ENCODE results near the gene NPIPB9. TPM values are rescaled to one million over a fixed set of nuclear protein-coding genes. Genes with fewer than 3 reads are reported as not detected.
"Not testable (repeated sequence)": the region's sequence is repeated elsewhere in the genome, so short reads cannot be mapped to it uniquely, and the experiment has no call there.

The NPIPB9 gene
- total and polyA plus RNA-seq, 5 donors = 0.45 to 1.6 (median 1.3) TPM; not detected in 2

GRCh38 chr16:28749997-28750465 is 1.6 kb upstream of the NPIPB9 start:
- H3K27ac ChIP-seq (ENCODE audit: low read length); H3K27me3 ChIP-seq (ENCODE audit: control insufficient read depth, insufficient read depth); H3K4me3 ChIP-seq (ENCODE audit: low read length); H3K9me3 ChIP-seq (ENCODE audit: control insufficient read depth, low read length); H3K4me1 ChIP-seq (ENCODE audit: control insufficient read depth, insufficient read depth, low read length); intact Hi-C loops (cut with DNase I): not testable (repeated sequence)
- DNase-seq (peak; percentile 28 to 72 (median 69)), ATAC-seq (peak; percentile 98)
- 11% methylated on average over 21 of the region's 33 CpGs for WGBS

- WGBS = no CpG with 5 or more reads among the region's 48 CpGs
- H3K27me3 ChIP-seq (ENCODE audit: control insufficient read depth, insufficient read depth); intact Hi-C loops (cut with DNase I); H3K9me3 ChIP-seq (ENCODE audit: control insufficient read depth, low read length); H3K27ac ChIP-seq (ENCODE audit: low read length); DNase-seq; H3K4me1 ChIP-seq (ENCODE audit: control insufficient read depth, insufficient read depth, low read length); H3K4me3 ChIP-seq (ENCODE audit: low read length): not testable (repeated sequence)
- ATAC-seq = peak; percentile 87 to 90
Observed at GRCh38 chr16:28750469-28751067, 1.0 kb upstream of the NPIPB9 start.

- H3K9me3 ChIP-seq (ENCODE audit: control insufficient read depth, low read length); DNase-seq; ATAC-seq; H3K4me3 ChIP-seq (ENCODE audit: low read length); H3K27me3 ChIP-seq (ENCODE audit: control insufficient read depth, insufficient read depth); intact Hi-C loops (cut with DNase I); H3K27ac ChIP-seq (ENCODE audit: low read length); H3K4me1 ChIP-seq (ENCODE audit: control insufficient read depth, insufficient read depth, low read length): not testable (repeated sequence)
- no CpG with 5 or more reads among the region's 6 CpGs for WGBS
Observed at GRCh38 chr16:28781697-28782096, 30.1 kb downstream of the NPIPB9 start.

GRCh38 chr16:28782357-28782756 is 30.8 kb downstream of the NPIPB9 start:
- H3K4me3 ChIP-seq (ENCODE audit: low read length); ATAC-seq; H3K27ac ChIP-seq (ENCODE audit: low read length); DNase-seq; H3K4me1 ChIP-seq (ENCODE audit: control insufficient read depth, insufficient read depth, low read length); intact Hi-C loops (cut with DNase I); H3K27me3 ChIP-seq (ENCODE audit: control insufficient read depth, insufficient read depth); H3K9me3 ChIP-seq (ENCODE audit: control insufficient read depth, low read length): not testable (repeated sequence)
- no CpG with 5 or more reads among the region's 4 CpGs for WGBS

GRCh38 chr16:28802235-28803019 is 50.8 kb downstream of the NPIPB9 start:
- DNase-seq = peak in 2 of 3 donors; percentile 59 to 66
- H3K27me3 ChIP-seq (ENCODE audit: control insufficient read depth, insufficient read depth); H3K9me3 ChIP-seq (ENCODE audit: control insufficient read depth, low read length); H3K4me3 ChIP-seq (ENCODE audit: low read length); H3K27ac ChIP-seq (ENCODE audit: low read length); H3K4me1 ChIP-seq (ENCODE audit: control insufficient read depth, insufficient read depth, low read length); intact Hi-C loops (cut with DNase I): not testable (repeated sequence)
- WGBS = 52% methylated on average over 7 of the region's 13 CpGs
- peak; percentile 94 for ATAC-seq

- DNase-seq; H3K4me3 ChIP-seq (ENCODE audit: low read length); intact Hi-C loops (cut with DNase I); H3K4me1 ChIP-seq (ENCODE audit: control insufficient read depth, insufficient read depth, low read length); H3K27ac ChIP-seq (ENCODE audit: low read length); H3K9me3 ChIP-seq (ENCODE audit: control insufficient read depth, low read length); H3K27me3 ChIP-seq (ENCODE audit: control insufficient read depth, insufficient read depth): not testable (repeated sequence)
- WGBS = no CpG with 5 or more reads among the region's 11 CpGs
- ATAC-seq = peak in 1 of 2 donors; percentile 57
Observed at GRCh38 chr16:28807445-28808120, 56.0 kb downstream of the NPIPB9 start.

- DNase-seq = peak in 1 of 3 donors; percentile 51
- no peak for ATAC-seq
- 77% methylated on average over 5 of the region's 5 CpGs for WGBS
- Histone ChIP-seq H3K27me3 (ENCODE audit: control insufficient read depth, insufficient read depth) (no peaks in the 10 kb centered on the region), H3K4me1 (ENCODE audit: control insufficient read depth, insufficient read depth, low read length) (no peaks in the 10 kb centered on the region), H3K4me3 (ENCODE audit: low read length) (no peak overlapping the region), H3K9me3 (ENCODE audit: control insufficient read depth, low read length) (no peaks in the 10 kb centered on the region), H3K27ac (ENCODE audit: low read length) (no peak overlapping the region)
- intact Hi-C loops (cut with DNase I) = loop anchor here in 1 of 4 donors (5.0 kb wide), 1 partner anchor 122 kb away; no protein-coding TSS in a partner anchor
Observed at GRCh38 chr16:28820016-28820415, 68.4 kb downstream of the NPIPB9 start.

- not testable (repeated sequence) for H3K4me1 ChIP-seq (ENCODE audit: control insufficient read depth, insufficient read depth, low read length); H3K27me3 ChIP-seq (ENCODE audit: control insufficient read depth, insufficient read depth); ATAC-seq; H3K27ac ChIP-seq (ENCODE audit: low read length); H3K9me3 ChIP-seq (ENCODE audit: control insufficient read depth, low read length); H3K4me3 ChIP-seq (ENCODE audit: low read length); DNase-seq
- 96% methylated on average over 13 of the region's 13 CpGs for WGBS
- intact Hi-C loops (cut with DNase I) = loop anchor here in 1 of 4 donors (5.0 kb wide), 1 partner anchor 122 kb away; no protein-coding TSS in a partner anchor
Observed at GRCh38 chr16:28820546-28820945, 69.0 kb downstream of the NPIPB9 start.

GRCh38 chr16:28821874-28822519 is 70.4 kb downstream of the NPIPB9 start:
- 24% methylated on average over 13 of the region's 13 CpGs for WGBS
- no peak for DNase-seq
- H3K4me3 ChIP-seq (ENCODE audit: low read length) = peak overlapping the region; percentile 99
- ATAC-seq = no peak
- peak overlapping the region; percentile 84 for H3K27ac ChIP-seq (ENCODE audit: low read length)
- intact Hi-C loops (cut with DNase I) = loop anchor here in 1 of 4 donors (5.0 kb wide), 1 partner anchor 120 kb away; no protein-coding TSS in a partner anchor
- H3K27me3 ChIP-seq (ENCODE audit: control insufficient read depth, insufficient read depth) = no peaks in the 10 kb centered on the region
- no peaks in the 10 kb centered on the region for H3K4me1 ChIP-seq (ENCODE audit: control insufficient read depth, insufficient read depth, low read length)
- H3K9me3 ChIP-seq (ENCODE audit: control insufficient read depth, low read length) = no peaks in the 10 kb centered on the region
